Measurements from ENCODE around the gene CHI3L2.

CHI3L2 gene

GRCh38 chr1:111221633-111222291 lies 5.8 kb upstream of the CHI3L2 start:
- DNase-seq: no peak

- no peak for DNase-seq
Measured at GRCh38 chr1:111222308-111223125, 5.0 kb upstream of the CHI3L2 start.

GRCh38 chr1:111223126-111223685 lies 4.3 kb upstream of the CHI3L2 start:
- DNase-seq: no peak

- no peak for DNase-seq
Measured at GRCh38 chr1:111225091-111225490, 2.4 kb upstream of the CHI3L2 start.

GRCh38 chr1:111225717-111226400 lies 1.7 kb upstream of the CHI3L2 start:
- no peak for DNase-seq

GRCh38 chr1:111227851-111228747 lies 586 bp downstream of the CHI3L2 start:
- no peak for DNase-seq

GRCh38 chr1:111228748-111229126 lies 1.2 kb downstream of the CHI3L2 start:
- no peak for DNase-seq

- no peak for DNase-seq
Measured at GRCh38 chr1:111232134-111232533, 4.6 kb downstream of the CHI3L2 start.

GRCh38 chr1:111234258-111234657 lies 6.7 kb downstream of the CHI3L2 start:
- no peak for DNase-seq

- DNase-seq: no peak
Measured at GRCh38 chr1:111234866-111235265, 7.4 kb downstream of the CHI3L2 start.

- no peak for DNase-seq
Measured at GRCh38 chr1:111236379-111236778, 8.9 kb downstream of the CHI3L2 start.

GRCh38 chr1:111236806-111237205 lies 9.3 kb downstream of the CHI3L2 start:
- no peak for DNase-seq

GRCh38 chr1:111238056-111238795 lies 10.7 kb downstream of the CHI3L2 start:
- DNase-seq: no peak

GRCh38 chr1:111241797-111242196 lies 14.3 kb downstream of the CHI3L2 start:
- no peak for DNase-seq

GRCh38 chr1:111242805-111243523 lies 15.5 kb downstream of the CHI3L2 start:
- DNase-seq: no peak

- no peak for DNase-seq
Measured at GRCh38 chr1:111247125-111247838, 19.8 kb downstream of the CHI3L2 start.

- no peak for DNase-seq
Measured at GRCh38 chr1:111249960-111250359, 22.4 kb downstream of the CHI3L2 start.

- no peak for DNase-seq
Measured at GRCh38 chr1:111251570-111251969, 24.1 kb downstream of the CHI3L2 start.

- no peak for DNase-seq
Measured at GRCh38 chr1:111252786-111253185, 25.3 kb downstream of the CHI3L2 start.

- DNase-seq: no peak
Measured at GRCh38 chr1:111253876-111254275, 26.4 kb downstream of the CHI3L2 start.
